Forelimb muscle (tissue), 1 donor: ENCODE measurements around the gene ZNF614. TPM values are rescaled to one million over a fixed set of nuclear protein-coding genes. Genes with fewer than 3 reads are reported as not detected.
"Not testable (repeated sequence)": the region's sequence is repeated elsewhere in the genome, so short reads cannot be mapped to it uniquely, and the experiment has no call there.

Experiments
- DNase-seq: peaks from one replicate; pipeline ENCODE4 v3.0.0-alpha.2; 2013; ENCODE audit warnings: low read depth
- polyA plus RNA-seq: library from polyadenylated mRNA; unstranded; fragments of 120-200 nt; gene quantifications from one replicate; pipeline ENCODE4 v1.2.1, GENCODE V29; 2013; ENCODE audit not compliant: insufficient read length

ZNF614 gene
- polyA plus RNA-seq, 1 donor: 7.8 TPM

- DNase-seq: peak; percentile 89
Measured at GRCh38 chr19:51986309-51987291, 41.6 kb downstream of the ZNF614 start, which contains the start of gene ZNF350. ZNF350 (minus strand) TSS chr19:51986840; CDS start chr19:51974360, 12,480 bp downstream.

- no peak for DNase-seq
Measured at GRCh38 chr19:51983361-51983760, 44.8 kb downstream of the ZNF614 start.

DNA sequence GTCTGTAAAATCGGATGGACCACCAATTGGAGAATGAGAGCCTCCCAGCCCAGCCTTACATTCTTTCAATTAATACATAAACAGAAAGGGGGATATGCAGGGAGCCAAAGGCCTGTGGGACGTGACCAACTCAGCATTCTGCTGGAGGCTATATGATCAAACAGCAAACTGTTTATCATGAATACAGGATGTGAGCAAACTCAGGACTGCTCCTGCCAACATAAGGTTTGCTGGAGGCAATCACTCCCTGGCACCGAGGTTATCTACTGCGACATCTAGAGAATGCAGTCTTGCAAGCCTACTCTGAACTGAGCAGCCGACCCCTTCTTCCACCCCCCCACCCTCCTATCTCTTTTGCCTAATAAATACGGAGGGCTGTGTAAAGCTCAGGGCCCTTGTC, 47.3 kb downstream of the ZNF614 start:
- DNase-seq: not testable (repeated sequence)

- DNase-seq: no peak
Measured at GRCh38 chr19:51980116-51980736, 48.0 kb downstream of the ZNF614 start.

GRCh38 chr19:51978882-51979281, 49.3 kb downstream of the ZNF614 start:
- no peak for DNase-seq

GRCh38 chr19:51977346-51977745, 50.8 kb downstream of the ZNF614 start:
- DNase-seq: no peak

DNA sequence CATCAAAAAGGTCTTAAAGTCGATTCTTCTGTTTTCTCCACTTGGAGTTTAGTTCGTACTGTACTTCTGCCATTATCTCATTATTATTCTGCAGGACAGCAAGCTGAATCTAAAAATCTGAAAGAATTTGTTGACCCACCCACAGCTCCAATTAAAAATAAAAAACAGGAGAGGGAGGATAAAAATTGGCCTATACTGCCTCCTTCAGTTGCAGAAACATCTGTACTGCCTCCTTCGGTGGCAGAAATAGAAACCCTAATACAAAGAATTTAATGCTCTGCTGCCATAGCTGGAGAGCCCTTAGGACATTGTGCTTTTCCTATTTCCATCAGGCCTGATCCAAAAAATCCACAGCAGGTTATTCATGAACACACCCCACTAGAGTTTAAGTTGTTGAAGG, 51.3 kb downstream of the ZNF614 start:
- DNase-seq: no peak

DNA sequence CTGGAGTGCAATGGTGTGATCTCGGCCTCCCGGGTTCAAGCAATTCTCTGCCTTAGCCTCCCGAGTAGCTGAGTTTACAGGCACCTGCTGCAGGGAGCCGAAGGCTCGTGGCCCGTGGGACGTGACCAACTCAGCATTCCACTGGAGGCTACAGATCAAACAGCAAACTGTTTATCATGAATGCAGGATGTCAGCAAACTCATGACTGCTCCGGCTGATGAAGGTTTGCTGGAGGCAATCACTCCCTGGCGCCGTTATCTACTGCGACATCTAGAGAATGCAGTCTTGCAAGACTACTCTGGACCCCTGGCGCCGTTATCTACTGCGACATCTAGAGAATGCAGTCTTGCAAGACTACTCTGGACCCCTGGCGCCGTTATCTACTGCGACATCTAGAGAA, 52.4 kb downstream of the ZNF614 start:
- not testable (repeated sequence) for DNase-seq

GRCh38 chr19:51971624-51972023, 56.6 kb downstream of the ZNF614 start:
- no peak for DNase-seq

DNA sequence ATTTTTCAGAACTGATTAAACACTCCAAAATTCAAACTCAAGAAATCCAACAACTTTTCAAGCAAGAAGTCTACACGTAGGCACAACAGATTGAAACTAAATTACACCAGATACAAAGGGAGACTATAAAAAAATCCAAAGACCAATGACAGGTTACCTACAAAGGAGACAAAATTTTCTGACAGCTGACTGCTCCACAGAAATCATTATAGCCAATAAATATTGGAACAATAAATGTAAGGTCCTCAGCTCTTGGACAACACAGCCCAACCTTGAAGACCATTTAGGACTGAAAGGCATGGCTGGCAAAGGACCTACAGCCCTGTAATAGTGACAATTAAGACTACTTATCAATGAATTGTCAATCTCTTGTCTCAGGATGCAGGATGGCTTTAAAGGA, 57.5 kb downstream of the ZNF614 start:
- no peak for DNase-seq

DNA sequence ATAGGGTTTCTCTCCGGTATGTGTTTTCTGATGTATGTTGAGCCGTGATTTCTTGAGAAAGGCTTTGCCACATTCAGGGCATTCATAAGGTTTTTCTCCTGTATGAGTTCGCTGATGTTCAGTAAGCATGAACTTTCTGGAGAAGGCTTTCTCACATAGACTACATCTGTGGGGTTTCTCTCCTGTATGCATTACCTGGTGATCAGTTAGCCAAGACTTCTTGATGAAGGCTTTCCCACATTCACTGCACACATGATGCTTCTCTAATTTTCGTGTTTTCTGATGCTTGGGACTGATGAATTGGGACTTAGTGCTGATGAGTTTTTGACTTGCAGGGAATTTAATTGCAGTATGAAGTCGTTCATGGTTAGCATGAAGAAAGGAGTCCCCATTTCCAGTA, 62.6 kb downstream of the ZNF614 start:
- DNase-seq: no peak

Other genes with a start within 250 kb of the ZNF614 start
- gene FPR3, start 233.2 kb downstream of the ZNF614 start, polyA plus RNA-seq: 0.16 TPM
- gene ZNF577, start 140.4 kb downstream of the ZNF614 start, polyA plus RNA-seq: 21.9 TPM
- 11.1 TPM for gene ZNF649, start 123.4 kb downstream of the ZNF614 start, polyA plus RNA-seq
- gene ZNF613, start 100.9 kb downstream of the ZNF614 start, polyA plus RNA-seq: 6.1 TPM
- 7.0 TPM for gene ZNF350, start 41.5 kb downstream of the ZNF614 start, polyA plus RNA-seq
- gene ZNF615, start 20.2 kb downstream of the ZNF614 start, polyA plus RNA-seq: 9.9 TPM
- 11.3 TPM for gene ZNF432, start 20.5 kb upstream of the ZNF614 start, polyA plus RNA-seq
- 11.0 TPM for gene ZNF841, start 67.4 kb upstream of the ZNF614 start, polyA plus RNA-seq
- 9.1 TPM for gene ZNF616, start 111.6 kb upstream of the ZNF614 start, polyA plus RNA-seq
- 8.2 TPM for gene ZNF836, start 143.2 kb upstream of the ZNF614 start, polyA plus RNA-seq
- 293 TPM for gene PPP2R1A, start 161.7 kb upstream of the ZNF614 start, polyA plus RNA-seq
- gene ZNF766, start 241.2 kb upstream of the ZNF614 start, polyA plus RNA-seq: 10.9 TPM